Stimulated activated naive CD8-positive, alpha-beta T cell treated with anti-CD3 and anti-CD28 coated beads, Interleukin-15, amount 100 ng/mL, for 72 hours (primary cell): Measurements from ENCODE around the gene ZNF629.

ENCODE experiments used
- ATAC-seq: fragments of 150-1000 bp; cut with Tn5 transposase; 2 replicates; pipeline ENCODE4 v1.10.0; 2021; ENCODE audit warnings: mild to moderate bottlenecking, moderate library complexity
- DNase-seq, 2 donors: peaks; one replicate each; pipeline ENCODE4 v3.0.0; 2021 to 2022
- H3K27ac Mint-ChIP-seq, 2 donors: one replicate each; pipeline ENCODE4 v1.8.0; 2022; ENCODE audit warnings: mild to moderate bottlenecking in 2 of 2, mixed read lengths in 2 of 2, moderate library complexity in 2 of 2
- H3K27me3 Mint-ChIP-seq: one replicate; pipeline ENCODE4 v1.8.0; 2022; ENCODE audit warnings: mixed read lengths
- H3K4me1 Mint-ChIP-seq: one replicate; pipeline ENCODE4 v1.8.0; 2022; ENCODE audit warnings: mild to moderate bottlenecking, mixed read lengths
- H3K4me3 Mint-ChIP-seq, 2 donors: one replicate each; pipeline ENCODE4 v1.8.0; 2022; ENCODE audit warnings: mild to moderate bottlenecking in 2 of 2, mixed read lengths in 2 of 2, moderate library complexity in 1 of 2
- H3K9me3 Mint-ChIP-seq, 2 donors: one replicate each; pipeline ENCODE4 v1.8.0; 2022; ENCODE audit warnings: mixed read lengths in 2 of 2

Gene ZNF629

DNA sequence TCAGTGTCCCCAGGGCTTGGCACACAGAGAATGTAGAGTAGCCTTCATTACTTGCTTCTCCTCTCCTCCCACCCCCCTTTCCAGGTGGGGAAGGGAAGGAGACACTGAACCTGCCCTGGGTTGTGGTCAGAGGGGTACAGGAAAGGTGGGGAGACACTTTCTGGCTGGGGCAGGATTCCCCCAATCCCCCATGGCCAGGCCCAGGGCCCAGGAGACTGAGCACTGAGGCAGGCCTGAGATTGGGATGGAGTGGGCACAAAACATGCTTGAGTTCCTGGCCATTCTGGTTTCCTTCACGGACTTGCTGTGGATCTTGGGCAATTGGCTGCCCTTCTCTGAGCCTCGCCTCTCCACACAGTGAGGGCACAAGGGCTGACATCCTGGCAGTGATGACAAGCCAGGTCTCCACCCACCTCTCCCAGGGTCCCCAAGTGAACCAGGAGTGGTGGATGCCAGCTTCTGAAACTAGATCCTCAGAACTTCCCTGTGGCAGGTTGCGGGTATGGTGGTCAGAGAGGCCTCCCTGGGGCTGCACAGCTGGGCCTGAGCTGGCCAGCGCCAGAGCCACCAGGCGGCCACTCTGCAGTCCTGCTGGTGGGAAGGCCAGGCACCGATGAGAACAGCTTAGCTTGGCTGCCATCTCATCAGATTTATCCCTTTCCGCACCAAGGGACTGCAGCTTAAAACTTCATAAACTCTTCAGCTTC lies 9.3 kb downstream of the ZNF629 start:
- Mint-ChIP-seq H3K27ac (peak overlapping the region in 1 of 2 donors; percentile 73), H3K27me3 (no peaks in the 10 kb centered on the region), H3K4me3 (peak overlapping the region; percentile 87 to 91), H3K4me1 (peaks cover 42% of the 10 kb centered on the region), H3K9me3 (no peaks in the 10 kb centered on the region)
- DNase-seq (no peak), ATAC-seq (no peak)

DNA sequence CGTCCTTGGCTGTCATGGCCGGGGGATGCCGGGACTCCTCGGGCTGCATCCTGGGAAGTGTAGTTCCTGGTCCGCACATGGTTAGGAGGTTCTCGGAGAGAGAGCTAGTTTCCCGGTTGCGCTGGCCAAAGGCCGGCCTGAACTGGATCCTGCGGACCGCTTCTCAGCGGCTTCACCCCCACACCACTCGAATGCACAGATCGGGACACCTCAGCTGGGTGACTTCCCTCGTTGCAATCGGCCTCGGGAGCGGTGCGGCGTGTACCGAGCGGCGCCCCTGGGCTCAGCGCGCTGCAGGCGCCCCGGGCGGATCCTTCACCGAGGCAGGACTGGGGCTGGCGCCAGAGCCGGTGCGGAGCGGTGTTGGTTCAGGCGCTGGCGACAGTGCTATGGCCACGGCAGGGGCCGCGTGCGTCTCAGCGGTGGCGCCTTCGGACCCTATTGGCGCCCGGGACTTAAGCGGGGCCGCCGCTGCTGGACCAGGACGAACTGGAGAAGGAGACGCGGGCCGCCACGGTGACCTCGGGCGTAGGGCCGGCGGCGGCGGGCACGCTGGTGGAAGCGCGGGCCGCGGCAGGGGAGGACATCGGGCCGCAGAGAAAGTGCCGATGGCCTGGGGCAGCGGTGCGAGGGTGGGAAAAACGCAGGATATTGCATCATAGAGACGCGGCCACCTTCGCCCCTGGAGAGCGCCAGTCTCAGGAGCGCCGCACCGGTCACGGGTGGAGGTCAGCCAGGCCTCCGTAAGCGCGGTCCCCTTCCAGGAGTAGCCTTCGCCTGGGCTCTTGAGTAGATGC lies 11.4 kb downstream of the ZNF629 start:
- H3K9me3 Mint-ChIP-seq, result no peaks in the 10 kb centered on the region
- peak overlapping the region; percentile 73 to 97 for H3K27ac Mint-ChIP-seq
- H3K4me3 Mint-ChIP-seq, result peak overlapping the region; percentile 87 to 91
- peaks cover 58% of the 10 kb centered on the region for H3K4me1 Mint-ChIP-seq
- DNase-seq, result peak; percentile 64 to 72
- ATAC-seq, result peak; percentile 81
- no peaks in the 10 kb centered on the region for H3K27me3 Mint-ChIP-seq

DNA sequence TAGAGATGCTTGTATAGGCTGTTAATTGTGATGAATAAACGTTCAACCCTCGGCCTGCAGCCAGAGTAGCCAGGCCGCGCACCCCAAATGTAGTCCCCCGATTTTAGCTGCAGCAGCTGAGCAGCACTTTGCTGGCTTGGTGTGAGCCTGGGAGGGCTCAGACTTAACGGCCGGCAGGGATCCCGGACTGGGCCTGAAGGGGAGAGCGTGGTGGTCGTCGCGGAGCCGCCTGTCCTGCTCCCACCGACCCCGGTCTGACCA lies 11.9 kb downstream of the ZNF629 start:
- ATAC-seq (no peak), DNase-seq (no peak)

DNA sequence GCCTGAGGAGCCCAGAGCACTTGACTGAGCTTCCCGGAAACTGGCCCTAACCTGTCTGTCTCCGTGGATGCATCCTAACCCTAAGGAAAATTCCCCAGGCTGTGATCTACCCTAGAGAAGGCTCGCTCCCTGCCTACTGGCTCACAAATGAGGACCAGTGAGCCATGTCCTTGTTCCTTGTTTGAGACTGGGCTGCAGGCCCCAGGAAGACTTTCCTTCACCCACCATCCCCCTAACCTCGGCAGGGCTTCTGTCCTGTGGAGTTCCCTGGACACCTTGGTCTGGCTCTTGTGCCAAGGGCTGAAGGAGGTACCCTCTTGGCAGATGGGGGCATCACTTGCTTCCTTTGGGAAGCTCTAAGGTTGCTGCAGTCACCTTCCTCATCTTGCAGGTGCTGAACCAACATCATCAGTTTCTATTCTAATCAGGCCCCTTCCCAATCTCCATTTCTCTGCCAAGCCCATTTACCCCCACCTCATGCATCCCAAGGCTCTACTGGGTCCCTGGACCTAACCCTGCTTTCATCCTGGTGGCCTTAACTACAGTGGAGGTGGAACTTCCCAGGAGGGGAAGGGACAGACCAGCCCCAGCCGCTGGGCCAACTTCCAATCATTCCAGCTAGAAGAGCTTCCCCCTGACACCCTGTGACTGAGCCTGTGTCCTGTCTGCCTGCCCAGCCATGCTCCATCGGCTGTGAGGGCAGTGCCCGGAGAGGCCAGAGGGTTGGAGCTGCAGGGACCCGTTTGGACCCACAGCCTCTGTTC lies 12.5 kb downstream of the ZNF629 start:
- Mint-ChIP-seq H3K4me3 (peak overlapping the region; percentile 87 to 91), H3K27me3 (no peaks in the 10 kb centered on the region), H3K9me3 (no peaks in the 10 kb centered on the region), H3K27ac (peak overlapping the region; percentile 85 to 97), H3K4me1 (peaks cover 58% of the 10 kb centered on the region)
- ATAC-seq (peak; percentile 0), DNase-seq (no peak)

More for the DNA sequence above, 11.9 kb downstream of the ZNF629 start:
- H3K9me3 Mint-ChIP-seq, result no peaks in the 10 kb centered on the region
- peak overlapping the region; percentile 85 to 97 for H3K27ac Mint-ChIP-seq
- peak overlapping the region; percentile 87 to 91 for H3K4me3 Mint-ChIP-seq
- H3K4me1 Mint-ChIP-seq, result peaks cover 58% of the 10 kb centered on the region
- no peaks in the 10 kb centered on the region for H3K27me3 Mint-ChIP-seq

DNA sequence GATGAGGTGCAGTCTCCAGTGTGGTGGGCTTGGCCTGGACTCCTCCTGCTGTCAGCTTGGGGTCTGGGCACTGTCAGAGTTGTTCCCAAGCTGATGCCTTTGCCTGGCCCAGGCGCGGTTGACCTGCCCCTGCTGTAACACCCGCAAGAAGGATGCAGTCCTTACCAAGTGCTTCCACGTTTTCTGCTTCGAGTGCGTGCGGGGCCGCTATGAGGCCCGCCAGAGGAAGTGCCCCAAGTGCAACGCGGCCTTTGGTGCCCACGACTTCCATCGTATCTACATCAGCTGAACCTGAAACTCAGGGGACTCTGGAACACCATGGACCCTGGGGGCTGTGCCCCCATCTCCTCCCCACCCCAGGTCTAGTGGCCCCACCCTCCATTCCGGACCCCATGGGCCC lies 13.2 kb downstream of the ZNF629 start:
- ATAC-seq (no peak), DNase-seq (no peak)
- Mint-ChIP-seq H3K27me3 (no peaks in the 10 kb centered on the region), H3K27ac (peak overlapping the region in 1 of 2 donors; percentile 29), H3K4me1 (peaks cover 54% of the 10 kb centered on the region), H3K4me3 (no peak overlapping the region), H3K9me3 (no peaks in the 10 kb centered on the region)

DNA sequence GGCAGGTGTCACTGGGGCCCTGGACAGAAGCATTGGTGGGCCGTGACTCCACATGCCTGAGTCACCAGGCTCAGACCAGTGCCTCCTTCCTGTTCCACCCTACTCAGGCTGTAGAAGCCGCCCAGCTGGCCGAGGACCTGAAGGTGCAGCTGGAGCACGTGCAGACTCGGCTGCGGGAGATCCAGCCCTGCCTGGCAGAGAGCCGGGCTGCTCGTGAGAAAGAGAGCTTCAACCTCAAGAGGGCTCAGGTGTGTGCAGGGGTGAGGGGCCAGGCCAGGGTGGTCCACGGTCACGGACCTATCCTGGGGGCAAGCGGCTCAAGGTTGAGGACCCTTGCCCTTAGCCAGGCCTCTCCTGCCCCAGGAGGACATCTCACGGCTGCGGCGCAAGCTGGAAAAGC lies 15.3 kb downstream of the ZNF629 start:
- ATAC-seq (no peak), DNase-seq (no peak)
- Mint-ChIP-seq H3K4me3 (no peak overlapping the region), H3K27ac (no peak overlapping the region), H3K4me1 (peaks cover 39% of the 10 kb centered on the region), H3K9me3 (no peaks in the 10 kb centered on the region), H3K27me3 (no peaks in the 10 kb centered on the region)

DNA sequence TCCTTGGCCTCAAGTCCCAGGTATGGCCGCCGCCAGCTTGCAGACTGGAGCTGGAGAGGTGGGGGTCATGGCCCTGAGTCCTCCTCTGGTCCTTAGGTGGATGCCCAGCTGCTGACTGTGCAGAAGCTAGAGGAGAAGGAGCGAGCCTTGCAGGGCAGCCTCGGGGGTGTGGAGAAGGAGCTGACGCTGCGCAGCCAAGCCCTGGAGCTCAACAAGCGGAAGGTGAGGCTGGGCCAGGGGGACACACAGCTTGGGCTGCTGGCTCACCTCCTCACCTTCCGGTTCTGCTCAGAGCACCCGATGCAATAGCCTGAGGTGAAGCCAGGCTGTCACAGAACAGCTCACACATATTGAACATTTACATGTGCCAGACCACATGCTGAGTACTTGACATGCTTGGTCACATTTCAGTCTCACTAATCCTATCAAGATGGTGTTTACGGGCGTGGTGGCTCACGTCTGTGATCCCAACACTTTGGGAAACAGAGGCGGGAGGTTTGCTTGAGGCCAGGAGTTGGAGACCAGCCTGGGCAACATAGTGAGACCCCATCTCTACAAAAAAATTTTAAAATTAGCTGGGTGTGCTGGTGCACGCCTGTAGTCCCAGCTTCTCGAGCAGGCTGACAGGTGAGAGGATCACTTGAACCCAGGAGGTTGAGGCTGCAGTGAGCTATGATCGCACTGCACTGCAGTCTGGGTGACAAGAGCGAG lies 17.5 kb downstream of the ZNF629 start:
- Mint-ChIP-seq H3K4me3 (no peak overlapping the region), H3K4me1 (peaks cover 27% of the 10 kb centered on the region), H3K9me3 (no peaks in the 10 kb centered on the region), H3K27ac (no peak overlapping the region), H3K27me3 (no peaks in the 10 kb centered on the region)
- ATAC-seq (no peak), DNase-seq (no peak)

DNA sequence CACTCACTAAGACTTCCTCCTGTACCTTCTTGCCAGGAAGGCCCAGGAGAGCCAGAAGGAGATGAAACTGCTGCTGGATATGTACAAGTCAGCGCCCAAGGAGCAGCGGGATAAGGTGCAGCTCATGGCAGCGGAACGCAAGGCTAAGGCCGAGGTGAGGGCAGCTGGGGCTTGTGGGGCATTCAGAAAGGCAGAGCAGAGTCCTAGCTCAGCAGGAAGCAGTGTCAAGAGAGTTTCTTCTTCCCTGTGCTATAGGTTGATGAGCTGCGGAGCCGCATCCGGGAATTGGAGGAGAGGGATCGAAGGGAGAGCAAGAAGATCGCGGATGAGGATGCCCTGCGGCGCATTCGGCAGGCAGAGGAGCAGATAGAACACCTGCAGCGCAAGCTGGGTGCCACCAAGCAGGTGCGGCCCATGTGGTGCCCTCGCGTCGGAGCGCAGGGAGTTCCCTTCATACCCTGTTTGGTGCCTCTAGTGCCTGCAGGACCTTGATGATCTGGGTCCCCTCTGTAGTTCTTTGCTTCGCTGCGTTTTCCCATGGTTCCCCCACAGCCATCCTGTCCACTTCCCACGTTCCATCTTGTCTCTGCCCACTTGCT lies 18.3 kb downstream of the ZNF629 start:
- peak overlapping the region in 1 of 2 donors; percentile 54 for H3K27ac Mint-ChIP-seq
- peaks cover 28% of the 10 kb centered on the region for H3K4me1 Mint-ChIP-seq
- ATAC-seq, result no peak
- no peak overlapping the region for H3K4me3 Mint-ChIP-seq
- no peaks in the 10 kb centered on the region for H3K9me3 Mint-ChIP-seq
- H3K27me3 Mint-ChIP-seq, result no peaks in the 10 kb centered on the region
- DNase-seq, result no peak

DNA sequence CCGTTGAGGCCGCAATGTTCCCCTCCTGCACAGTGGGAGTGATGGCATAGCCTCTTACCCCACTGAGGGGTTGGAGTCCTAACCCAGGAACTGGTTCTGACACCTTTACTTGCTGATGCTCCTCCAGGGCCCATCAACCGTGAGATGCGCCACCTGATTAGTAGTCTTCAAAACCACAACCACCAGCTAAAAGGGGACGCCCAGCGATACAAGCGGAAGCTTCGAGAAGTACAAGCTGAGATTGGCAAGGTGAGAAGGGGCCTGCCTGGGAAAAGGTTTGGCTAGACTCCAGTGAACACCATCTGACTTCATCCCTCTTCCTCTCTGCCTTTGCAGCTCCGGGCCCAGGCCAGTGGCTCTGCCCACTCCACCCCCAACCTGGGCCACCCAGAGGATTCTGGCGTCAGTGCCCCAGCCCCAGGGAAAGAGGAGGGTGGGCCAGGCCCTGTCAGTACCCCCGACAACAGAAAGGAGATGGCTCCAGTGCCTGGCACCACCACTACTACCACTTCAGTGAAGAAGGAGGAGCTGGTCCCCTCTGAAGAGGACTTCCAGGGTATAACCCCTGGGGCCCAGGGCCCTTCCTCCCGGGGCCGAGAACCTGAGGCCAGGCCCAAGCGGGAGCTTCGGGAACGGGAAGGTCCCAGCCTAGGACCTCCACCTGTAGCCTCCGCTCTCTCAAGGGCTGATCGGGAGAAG lies 19.1 kb downstream of the ZNF629 start:
- ATAC-seq (no peak), DNase-seq (no peak)
- Mint-ChIP-seq H3K9me3 (no peaks in the 10 kb centered on the region), H3K4me1 (peaks cover 30% of the 10 kb centered on the region), H3K27ac (no peak overlapping the region), H3K27me3 (no peaks in the 10 kb centered on the region), H3K4me3 (no peak overlapping the region)

DNA sequence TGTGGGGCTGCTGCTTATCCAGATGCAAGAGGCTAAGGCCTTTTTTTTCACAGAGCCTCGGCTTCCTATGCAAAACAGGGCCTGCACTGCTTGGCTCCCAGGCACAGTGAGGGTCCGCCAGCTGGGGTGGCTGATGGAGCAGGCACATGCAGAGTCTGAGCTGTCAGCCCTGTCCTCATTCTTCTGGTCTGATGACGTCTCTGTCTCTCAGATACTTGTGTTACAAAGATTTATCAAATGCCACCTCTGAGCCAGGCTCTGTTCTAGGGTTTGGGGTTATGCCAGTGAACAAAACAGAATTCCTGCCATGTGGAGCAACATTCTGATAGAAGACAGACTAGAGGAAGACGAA lies 20.1 kb downstream of the ZNF629 start:
- Mint-ChIP-seq H3K9me3 (no peaks in the 10 kb centered on the region), H3K27ac (no peak overlapping the region), H3K4me1 (peaks cover 24% of the 10 kb centered on the region), H3K4me3 (no peak overlapping the region), H3K27me3 (no peaks in the 10 kb centered on the region)
- DNase-seq (no peak), ATAC-seq (no peak)

DNA sequence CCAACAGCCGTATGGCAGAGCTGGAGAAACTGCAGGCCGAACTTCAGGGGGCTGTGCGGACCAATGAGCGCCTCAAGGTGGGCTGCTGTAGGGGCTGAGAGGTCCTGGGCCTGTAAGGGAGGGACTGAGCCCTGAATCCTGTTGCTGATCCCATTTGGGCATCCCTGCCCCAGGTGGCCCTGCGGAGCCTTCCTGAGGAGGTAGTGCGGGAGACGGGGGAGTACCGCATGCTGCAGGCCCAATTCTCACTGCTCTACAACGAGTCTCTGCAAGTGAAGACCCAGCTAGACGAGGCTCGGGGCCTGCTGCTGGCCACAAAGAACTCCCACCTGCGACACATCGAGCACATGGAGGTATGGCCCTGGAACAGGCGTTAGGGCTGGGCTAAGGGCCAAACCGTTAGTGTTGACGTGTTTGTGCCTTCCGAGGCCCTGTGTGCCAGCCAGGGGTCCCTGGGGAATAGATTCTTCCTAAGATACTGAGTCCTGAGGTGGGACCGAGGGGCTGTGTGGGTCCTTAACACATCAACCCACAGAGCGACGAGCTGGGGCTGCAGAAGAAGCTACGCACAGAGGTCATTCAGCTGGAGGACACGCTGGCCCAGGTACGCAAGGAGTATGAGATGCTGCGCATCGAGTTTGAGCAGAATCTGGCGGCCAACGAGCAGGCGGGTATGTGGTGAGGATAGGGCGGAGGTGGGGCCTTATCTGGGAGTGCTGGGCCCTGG lies 20.6 kb downstream of the ZNF629 start:
- ATAC-seq (no peak), DNase-seq (no peak)
- H3K4me3 Mint-ChIP-seq, result no peak overlapping the region
- peak overlapping the region in 1 of 2 donors; percentile 43 for H3K27ac Mint-ChIP-seq
- no peaks in the 10 kb centered on the region for H3K9me3 Mint-ChIP-seq
- H3K4me1 Mint-ChIP-seq, result peaks cover 19% of the 10 kb centered on the region
- H3K27me3 Mint-ChIP-seq, result no peaks in the 10 kb centered on the region

DNA sequence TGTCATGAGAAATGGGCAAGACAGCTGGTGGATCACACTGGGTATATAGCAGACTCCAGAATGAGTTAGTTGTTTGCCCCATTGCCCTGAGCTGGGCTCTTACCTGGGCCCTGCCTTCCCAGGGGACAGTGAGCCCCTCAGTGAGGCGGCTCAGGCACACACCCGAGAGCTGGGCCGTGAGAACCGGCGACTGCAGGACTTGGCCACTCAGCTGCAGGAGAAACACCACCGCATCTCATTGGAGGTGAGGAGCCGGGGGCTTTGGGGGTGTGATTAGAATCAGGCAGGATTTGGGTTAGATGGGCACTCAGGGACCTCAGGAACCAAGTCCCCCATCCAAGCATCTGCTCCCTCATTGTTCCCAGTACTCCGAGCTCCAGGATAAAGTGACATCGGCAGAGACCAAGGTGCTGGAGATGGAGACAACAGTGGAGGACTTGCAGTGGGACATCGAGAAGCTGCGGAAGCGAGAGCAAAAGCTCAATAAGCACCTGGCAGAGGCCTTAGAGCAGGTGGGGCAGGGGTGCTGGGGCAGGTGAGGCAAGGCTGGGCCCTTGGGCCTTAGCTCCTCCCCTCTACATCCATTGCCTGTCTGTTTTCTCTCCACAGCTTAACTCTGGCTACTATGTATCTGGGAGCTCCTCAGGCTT lies 22.1 kb downstream of the ZNF629 start:
- H3K9me3 Mint-ChIP-seq, result no peaks in the 10 kb centered on the region
- H3K4me3 Mint-ChIP-seq, result no peak overlapping the region

DNA sequence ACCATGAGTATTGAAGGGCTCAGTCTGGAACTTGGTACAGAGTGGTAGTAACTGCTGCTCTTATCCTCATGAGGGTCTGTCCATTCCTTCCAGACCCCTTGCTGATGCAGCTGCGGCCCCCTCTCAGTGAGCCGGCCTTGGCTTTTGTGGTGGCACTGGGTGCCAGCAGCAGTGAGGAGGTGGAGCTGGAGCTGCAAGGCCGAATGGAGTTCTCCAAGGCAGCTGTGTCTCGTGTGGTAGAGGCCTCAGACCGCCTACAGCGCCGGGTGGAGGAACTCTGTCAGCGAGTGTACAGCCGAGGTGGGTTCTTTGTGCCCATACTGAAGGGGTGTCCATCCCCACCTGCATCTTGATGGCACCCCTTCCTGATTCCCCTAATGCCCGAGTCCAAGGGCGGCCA lies 22.9 kb downstream of the ZNF629 start:
- Mint-ChIP-seq H3K27me3 (no peaks in the 10 kb centered on the region), H3K4me3 (no peak overlapping the region), H3K9me3 (no peaks in the 10 kb centered on the region), H3K27ac (no peak overlapping the region), H3K4me1 (peaks cover 27% of the 10 kb centered on the region)
- ATAC-seq (no peak), DNase-seq (no peak)

More for the DNA sequence above, 22.1 kb downstream of the ZNF629 start:
- Mint-ChIP-seq H3K27me3 (no peaks in the 10 kb centered on the region), H3K27ac (peak overlapping the region in 1 of 2 donors; percentile 35), H3K4me1 (peaks cover 27% of the 10 kb centered on the region)
- DNase-seq, result no peak
- ATAC-seq, result no peak
